HFFc6 (cell line): ENCODE data around the gene CREB5. TPM values are rescaled to one million over a fixed set of nuclear protein-coding genes. Genes with fewer than 3 reads are reported as not detected.

Experiments used
- DNase-seq: peaks from one replicate; pipeline ENCODE4 v3.0.0-alpha.2; 2018
- H3K27ac Mint-ChIP-seq: 2 replicates; pipeline ENCODE4 v1.8.0; 2020; ENCODE audit warnings: mild to moderate bottlenecking, mixed read lengths
- H3K27me3 Mint-ChIP-seq: 2 replicates; pipeline ENCODE4 v1.8.0; 2021; ENCODE audit warnings: mild to moderate bottlenecking, moderate library complexity, mixed read lengths; ENCODE audit not compliant: insufficient read depth
- H3K36me3 Mint-ChIP-seq: 2 replicates; pipeline ENCODE4 v1.8.0; 2021; ENCODE audit warnings: low read depth, mixed read lengths
- H3K4me1 Mint-ChIP-seq: 2 replicates; pipeline ENCODE4 v1.8.0; 2020; ENCODE audit warnings: low read depth, mixed read lengths
- H3K4me3 Mint-ChIP-seq: 2 replicates; pipeline ENCODE4 v1.8.0; 2020; ENCODE audit warnings: mild to moderate bottlenecking, moderate library complexity, mixed read lengths
- H3K9me3 Mint-ChIP-seq: 2 replicates; pipeline ENCODE4 v1.8.0; 2020; ENCODE audit warnings: mild to moderate bottlenecking, mixed read lengths
- total RNA-seq, 6 experiments: library from RNA; stranded (reverse); fragmentation: NEBNext Ultra II Directional; extraction: Animal tissue kit (Norgen Biotek cat#: 25700); gene quantifications; 2 replicates in 1 of 6; 3 replicates in 5 of 6; pipeline ENCODE4 v1.2.3, GENCODE V29; 2021
- TF ChIP-seq, protein P1 (sequence below): fragments of 200-600 bp; sonication (generic); IDR thresholded peaks from 2 replicates; pipeline ENCODE4 v1.5.0; 2021; ENCODE audit warnings: antibody characterized with exemption, mild to moderate bottlenecking

The CREB5 gene
- total RNA-seq, 6 experiments from 2014 or later = 0.60 to 0.90 (median 0.79) TPM

- Mint-ChIP-seq H3K27me3 (peaks cover 2% of the 10 kb centered on the region; the same call in 1 of the 2 replicates), H3K9me3 (no peaks in the 10 kb centered on the region; the same call in 1 of the 2 replicates), H3K27ac (no peak overlapping the region), H3K4me1 (no peaks in the 10 kb centered on the region), H3K36me3 (no peaks in the 10 kb centered on the region), H3K4me3 (no peak overlapping the region)
- DNase-seq = no peak
- TF ChIP-seq, protein P1, sequence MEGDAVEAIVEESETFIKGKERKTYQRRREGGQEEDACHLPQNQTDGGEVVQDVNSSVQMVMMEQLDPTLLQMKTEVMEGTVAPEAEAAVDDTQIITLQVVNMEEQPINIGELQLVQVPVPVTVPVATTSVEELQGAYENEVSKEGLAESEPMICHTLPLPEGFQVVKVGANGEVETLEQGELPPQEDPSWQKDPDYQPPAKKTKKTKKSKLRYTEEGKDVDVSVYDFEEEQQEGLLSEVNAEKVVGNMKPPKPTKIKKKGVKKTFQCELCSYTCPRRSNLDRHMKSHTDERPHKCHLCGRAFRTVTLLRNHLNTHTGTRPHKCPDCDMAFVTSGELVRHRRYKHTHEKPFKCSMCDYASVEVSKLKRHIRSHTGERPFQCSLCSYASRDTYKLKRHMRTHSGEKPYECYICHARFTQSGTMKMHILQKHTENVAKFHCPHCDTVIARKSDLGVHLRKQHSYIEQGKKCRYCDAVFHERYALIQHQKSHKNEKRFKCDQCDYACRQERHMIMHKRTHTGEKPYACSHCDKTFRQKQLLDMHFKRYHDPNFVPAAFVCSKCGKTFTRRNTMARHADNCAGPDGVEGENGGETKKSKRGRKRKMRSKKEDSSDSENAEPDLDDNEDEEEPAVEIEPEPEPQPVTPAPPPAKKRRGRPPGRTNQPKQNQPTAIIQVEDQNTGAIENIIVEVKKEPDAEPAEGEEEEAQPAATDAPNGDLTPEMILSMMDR = no peak
Measured at GRCh38 chr7:28647076-28647421, 234.7 kb downstream of the CREB5 start.

DNA sequence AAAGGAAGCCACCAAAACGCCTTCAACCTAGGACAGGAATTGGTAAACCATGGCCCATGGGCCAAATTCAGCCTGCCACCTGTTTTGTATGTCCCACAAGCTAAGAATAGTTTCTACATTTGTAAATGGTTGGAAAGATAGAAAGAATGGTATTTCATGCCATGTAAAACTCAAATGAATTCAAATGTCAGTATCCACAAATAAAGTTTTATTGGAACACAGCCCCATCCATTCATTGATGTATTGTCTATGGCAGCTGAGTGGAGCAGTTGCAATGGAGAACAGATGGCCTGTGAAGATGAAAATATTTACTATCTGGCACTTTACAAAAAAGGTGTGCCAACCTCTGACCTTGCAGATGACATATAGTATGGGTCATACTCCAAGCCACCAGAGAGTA, 236.9 kb downstream of the CREB5 start:
- Mint-ChIP-seq H3K27ac (no peak overlapping the region), H3K4me1 (no peaks in the 10 kb centered on the region), H3K4me3 (no peak overlapping the region)

DNA sequence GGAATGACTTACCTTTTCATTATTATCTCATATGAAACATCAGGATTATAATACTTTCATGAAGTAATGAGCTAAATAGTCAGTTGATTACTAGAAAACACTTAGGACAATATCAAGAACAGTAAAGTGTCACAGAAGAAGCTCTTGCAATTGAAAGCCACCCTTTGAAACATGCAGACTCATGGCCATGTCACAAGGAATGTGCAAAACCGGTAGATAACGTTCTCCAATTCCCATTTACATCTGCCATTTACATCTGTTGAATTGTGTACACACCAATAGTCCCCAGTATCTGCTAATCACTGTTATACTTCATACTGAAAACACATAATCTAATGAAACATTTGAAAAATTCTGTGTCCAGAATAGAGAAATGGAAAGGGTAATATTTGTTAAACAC, 237.5 kb downstream of the CREB5 start:
- no peaks in the 10 kb centered on the region for H3K4me1 Mint-ChIP-seq

More for the DNA sequence above, 236.9 kb downstream of the CREB5 start:
- DNase-seq = no peak
- TF ChIP-seq, protein P1 = no peak
- Mint-ChIP-seq H3K27me3 (no peaks in the 10 kb centered on the region), H3K9me3 (no peaks in the 10 kb centered on the region; the same call in 1 of the 2 replicates), H3K36me3 (no peaks in the 10 kb centered on the region)

GRCh38 chr7:28654110-28654509, 241.8 kb downstream of the CREB5 start:
- no peak for DNase-seq
- H3K27me3 Mint-ChIP-seq = no peaks in the 10 kb centered on the region; the same call in 1 of the 2 replicates
- H3K4me1 Mint-ChIP-seq = no peaks in the 10 kb centered on the region
- H3K27ac Mint-ChIP-seq = no peak overlapping the region
- no peak overlapping the region for H3K4me3 Mint-ChIP-seq
- TF ChIP-seq, protein P1 = no peak
- no peaks in the 10 kb centered on the region; the same call in 1 of the 2 replicates for H3K9me3 Mint-ChIP-seq
- H3K36me3 Mint-ChIP-seq = no peaks in the 10 kb centered on the region

More for the DNA sequence above, 237.5 kb downstream of the CREB5 start:
- TF ChIP-seq, protein P1 = no peak
- Mint-ChIP-seq H3K27me3 (no peaks in the 10 kb centered on the region), H3K27ac (no peak overlapping the region), H3K4me3 (no peak overlapping the region), H3K36me3 (no peaks in the 10 kb centered on the region), H3K9me3 (no peaks in the 10 kb centered on the region; the same call in 1 of the 2 replicates)
- no peak for DNase-seq

GRCh38 chr7:28656529-28656928, 244.2 kb downstream of the CREB5 start:
- TF ChIP-seq, protein P1 = no peak
- no peaks in the 10 kb centered on the region for H3K4me1 Mint-ChIP-seq
- no peak overlapping the region for H3K4me3 Mint-ChIP-seq
- DNase-seq = no peak
- H3K27me3 Mint-ChIP-seq = no peaks in the 10 kb centered on the region; the same call in 1 of the 2 replicates
- H3K27ac Mint-ChIP-seq = no peak overlapping the region
- H3K9me3 Mint-ChIP-seq = peaks cover 19% of the 10 kb centered on the region
- H3K36me3 Mint-ChIP-seq = peaks cover 12% of the 10 kb centered on the region

DNA sequence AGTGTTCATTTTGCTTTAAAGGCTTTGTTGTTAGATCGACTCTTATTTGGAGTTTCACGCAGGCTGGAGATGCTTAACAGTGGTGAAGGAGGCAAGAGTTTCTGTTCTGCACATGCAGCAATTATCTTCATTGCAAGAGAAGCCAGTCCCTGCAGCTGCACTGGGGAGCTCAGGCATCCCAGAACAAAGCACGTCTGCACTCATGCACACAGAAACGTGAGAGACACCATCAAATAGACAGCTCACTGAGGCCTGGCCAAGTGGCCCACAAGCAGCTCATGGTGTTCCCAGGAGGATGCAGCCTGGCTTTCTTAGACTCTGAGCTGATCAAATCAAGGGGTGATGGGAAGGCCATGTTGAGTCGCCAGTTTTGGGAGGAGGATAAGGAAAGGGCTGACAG, 246.1 kb downstream of the CREB5 start:
- no peaks in the 10 kb centered on the region; the same call in 1 of the 2 replicates for H3K27me3 Mint-ChIP-seq
- TF ChIP-seq, protein P1 = no peak
- no peak overlapping the region for H3K27ac Mint-ChIP-seq
- no peak overlapping the region for H3K4me3 Mint-ChIP-seq
- DNase-seq = no peak
- H3K9me3 Mint-ChIP-seq = peaks cover 23% of the 10 kb centered on the region
- no peaks in the 10 kb centered on the region for H3K4me1 Mint-ChIP-seq
- H3K36me3 Mint-ChIP-seq = peaks cover 16% of the 10 kb centered on the region
